Caco-2 (cell line): ENCODE results near the gene TTLL7. TPM values are rescaled to one million over a fixed set of nuclear protein-coding genes. Genes with fewer than 3 reads are reported as not detected.

Experiments
- BruUV-seq: library from RNA; stranded (reverse); fragments of 400-500 nt; replicated peaks from 2 replicates; lab custom pipeline; 2021; lab: Mats Ljungman, UMichigan
- CTCF ChIA-PET: fragments of 300-600 bp; sonication (Branson Sonifier 250); formaldehyde crosslinking; loops from one replicate; lab custom pipeline; 2022; ENCODE audit warnings: antibody characterized with exemption; lab: Charles Lee
- POLR2A ChIA-PET: fragments of 300-600 bp; sonication (Branson Sonifier 250); formaldehyde crosslinking; loops from one replicate; lab custom pipeline; 2022; ENCODE audit warnings: antibody characterized with exemption; lab: Charles Lee
- DNase-seq, 2 experiments: peaks; one replicate each; pipeline versions ENCODE4 v3.0.0 to v3.0.0-alpha.2; 2020 to 2022
- H3K27me3 ChIP-seq: replicated peaks from 2 replicates; pipeline ENCODE4 v1.6.0; 2011; ENCODE audit warnings: low read length; ENCODE audit not compliant: control insufficient read depth, insufficient read depth
- H3K36me3 ChIP-seq: 2 replicates; pipeline ENCODE4 v1.5.1; 2011; ENCODE audit warnings: low read length; ENCODE audit not compliant: control insufficient read depth, insufficient read depth
- H3K4me1 ChIP-seq: fragments of 250-450 bp; sonication (Bioruptor Pico); 2 replicates; pipeline ENCODE4 v1.5.1; 2020; ENCODE audit warnings: mild to moderate bottlenecking
- H3K4me3 ChIP-seq: 2 replicates; pipeline ENCODE4 v1.5.1; 2011; ENCODE audit warnings: low read depth, mild to moderate bottlenecking, control low read depth, low read length
- H3K9me3 ChIP-seq: fragments of 250-450 bp; sonication (Bioruptor Pico); 2 replicates; pipeline ENCODE4 v1.5.1; 2020; ENCODE audit warnings: mild to moderate bottlenecking, moderate library complexity
- H3K27ac Mint-ChIP-seq: one replicate; pipeline ENCODE4 v1.8.0; 2022; ENCODE audit warnings: mixed read lengths; ENCODE audit not compliant: unreplicated experiment
- H3K27me3 Mint-ChIP-seq: one replicate; pipeline ENCODE4 v1.8.0; 2022; ENCODE audit warnings: mixed read lengths; ENCODE audit not compliant: insufficient read depth, unreplicated experiment
- H3K36me3 Mint-ChIP-seq: one replicate; pipeline ENCODE4 v1.8.0; 2022; ENCODE audit warnings: mild to moderate bottlenecking, mixed read lengths; ENCODE audit not compliant: insufficient read depth, unreplicated experiment
- H3K4me1 Mint-ChIP-seq: one replicate; pipeline ENCODE4 v1.8.0; 2022; ENCODE audit warnings: low read depth, mixed read lengths; ENCODE audit not compliant: unreplicated experiment
- H3K4me3 Mint-ChIP-seq: one replicate; pipeline ENCODE4 v1.8.0; 2022; ENCODE audit warnings: mild to moderate bottlenecking, moderate library complexity, mixed read lengths; ENCODE audit not compliant: unreplicated experiment
- H3K9me3 Mint-ChIP-seq: one replicate; pipeline ENCODE4 v1.8.0; 2022; ENCODE audit warnings: mixed read lengths; ENCODE audit not compliant: unreplicated experiment
- intact Hi-C: fragments of 100-400 bp; cut with micrococcal nuclease; formaldehyde crosslinking; loops from one replicate; pipeline ENCODE4 v1.10.0; 2022; ENCODE audit not compliant: unreplicated experiment
- total RNA-seq: library from RNA; stranded (reverse); gene quantifications from 2 replicates; pipeline ENCODE4 v1.2.3, GENCODE V29; 2022
- TF ChIP-seq, protein P1 (sequence below), 2 experiments: fragments of 200-600 bp in 1 of 2; IDR thresholded peaks; 1 replicate in 1 of 2; 2 replicates in 1 of 2; pipeline versions ENCODE4 v1.5.1 to v1.8.0; 2011 to 2022; ENCODE audit warnings: antibody characterized with exemption in 1 of 2, control low read depth in 1 of 2, inconsistent platforms in 1 of 2, low read depth in 1 of 2, low read length in 1 of 2, mild to moderate bottlenecking in 1 of 2, moderate library complexity in 1 of 2; ENCODE audit not compliant: insufficient read depth in 1 of 2, severe bottlenecking in 1 of 2, unreplicated experiment in 1 of 2

Gene TTLL7
- total RNA-seq, 1 experiment from 2014 or later: 0.75 TPM

DNA sequence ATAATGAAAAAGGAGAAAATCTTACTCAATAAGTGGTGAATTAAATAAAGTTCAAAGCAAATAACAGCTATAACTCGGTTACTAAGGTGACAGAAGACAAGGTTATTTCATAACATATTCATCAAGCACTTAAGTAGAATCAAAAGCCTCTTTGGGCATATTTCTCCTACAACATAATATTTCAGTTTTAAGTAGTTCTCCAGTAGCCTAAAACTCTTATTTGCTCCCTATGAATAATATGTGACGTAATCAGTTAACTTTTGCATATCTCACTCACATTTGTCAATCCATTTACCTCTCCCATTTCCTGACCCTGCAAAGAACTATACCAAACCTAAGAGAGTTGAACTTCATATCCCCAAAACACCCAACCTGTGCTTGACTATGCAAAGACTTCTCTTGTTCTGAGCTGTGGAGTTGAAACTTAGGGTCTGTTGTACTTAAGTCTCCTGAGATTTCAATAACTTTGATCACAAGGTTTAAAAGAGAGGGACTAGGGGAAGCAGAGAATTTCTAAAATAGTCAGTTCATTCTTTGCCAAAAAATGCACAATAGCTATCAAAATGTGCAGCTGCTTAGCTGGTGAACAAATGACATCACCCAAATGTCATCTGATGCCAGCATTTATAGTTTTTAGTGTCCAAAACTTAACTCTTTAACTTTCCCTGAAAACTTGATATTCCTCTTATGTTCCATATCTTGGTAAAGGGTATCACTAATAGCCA, 37.2 kb downstream of the TTLL7 start:
- Mint-ChIP-seq H3K27ac (no peak overlapping the region), H3K27me3 (no peaks in the 10 kb centered on the region), H3K9me3 (no peaks in the 10 kb centered on the region), H3K4me1 (peaks cover 6% of the 10 kb centered on the region), H3K36me3 (no peaks in the 10 kb centered on the region), H3K4me3 (no peak overlapping the region)
- Histone ChIP-seq H3K36me3 (no peaks in the 10 kb centered on the region), H3K4me3 (no peak overlapping the region), H3K4me1 (no peaks in the 10 kb centered on the region), H3K9me3 (no peaks in the 10 kb centered on the region), H3K27me3 (no peaks in the 10 kb centered on the region)
- ChIA-PET POLR2A (no interaction called here), CTCF (no interaction called here)
- TF ChIP-seq, protein P1, sequence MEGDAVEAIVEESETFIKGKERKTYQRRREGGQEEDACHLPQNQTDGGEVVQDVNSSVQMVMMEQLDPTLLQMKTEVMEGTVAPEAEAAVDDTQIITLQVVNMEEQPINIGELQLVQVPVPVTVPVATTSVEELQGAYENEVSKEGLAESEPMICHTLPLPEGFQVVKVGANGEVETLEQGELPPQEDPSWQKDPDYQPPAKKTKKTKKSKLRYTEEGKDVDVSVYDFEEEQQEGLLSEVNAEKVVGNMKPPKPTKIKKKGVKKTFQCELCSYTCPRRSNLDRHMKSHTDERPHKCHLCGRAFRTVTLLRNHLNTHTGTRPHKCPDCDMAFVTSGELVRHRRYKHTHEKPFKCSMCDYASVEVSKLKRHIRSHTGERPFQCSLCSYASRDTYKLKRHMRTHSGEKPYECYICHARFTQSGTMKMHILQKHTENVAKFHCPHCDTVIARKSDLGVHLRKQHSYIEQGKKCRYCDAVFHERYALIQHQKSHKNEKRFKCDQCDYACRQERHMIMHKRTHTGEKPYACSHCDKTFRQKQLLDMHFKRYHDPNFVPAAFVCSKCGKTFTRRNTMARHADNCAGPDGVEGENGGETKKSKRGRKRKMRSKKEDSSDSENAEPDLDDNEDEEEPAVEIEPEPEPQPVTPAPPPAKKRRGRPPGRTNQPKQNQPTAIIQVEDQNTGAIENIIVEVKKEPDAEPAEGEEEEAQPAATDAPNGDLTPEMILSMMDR (IDR thresholded peaks at IDR 0.05; ENCODE audit: insufficient read depth in 1 of 2, low read depth in 1 of 2, low read length in 1 of 2, severe bottlenecking in 1 of 2, unreplicated experiment in 1 of 2): no peak
- intact Hi-C loops: no loop called here
- no peak for DNase-seq
- BruUV-seq: no TSS peak

DNA sequence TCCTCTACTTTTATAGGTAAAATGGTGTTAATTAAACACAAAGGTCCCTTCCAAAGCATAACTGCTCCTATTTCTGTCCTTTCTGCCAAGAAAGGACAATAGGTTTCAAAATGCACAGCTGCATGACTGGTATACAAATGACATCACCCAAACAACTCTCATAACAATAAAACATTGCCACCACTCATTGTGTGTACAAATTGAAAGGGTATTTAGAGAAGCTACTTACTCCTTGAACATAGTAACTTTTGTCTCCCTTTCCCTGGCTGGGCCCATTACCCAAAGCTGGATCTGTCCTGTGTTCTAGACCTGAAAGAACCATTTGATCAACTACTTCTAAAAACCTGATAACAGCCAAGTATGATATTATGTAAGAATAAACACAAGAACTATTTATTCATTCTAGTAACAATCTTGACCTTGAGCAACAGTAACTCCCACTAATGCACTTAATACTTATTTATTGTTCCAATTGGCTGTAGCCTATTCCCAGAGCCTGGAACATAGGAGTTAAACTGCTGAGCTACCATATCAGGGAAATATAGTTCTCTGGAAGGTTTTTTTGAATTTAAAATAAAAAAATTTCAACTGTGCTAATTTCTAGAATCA, 38.2 kb downstream of the TTLL7 start:
- no peaks in the 10 kb centered on the region for H3K9me3 Mint-ChIP-seq
- no peak overlapping the region for H3K27ac Mint-ChIP-seq
- Histone ChIP-seq H3K4me1 (no peaks in the 10 kb centered on the region), H3K9me3 (no peaks in the 10 kb centered on the region), H3K27me3 (no peaks in the 10 kb centered on the region), H3K4me3 (no peak overlapping the region), H3K36me3 (no peaks in the 10 kb centered on the region)
- intact Hi-C loops: no loop called here
- no peak for DNase-seq
- CTCF ChIA-PET: no interaction called here
- POLR2A ChIA-PET: no interaction called here
- H3K27me3 Mint-ChIP-seq: no peaks in the 10 kb centered on the region
- no peaks in the 10 kb centered on the region for H3K36me3 Mint-ChIP-seq
- no TSS peak for BruUV-seq
- peaks cover 6% of the 10 kb centered on the region for H3K4me1 Mint-ChIP-seq
- TF ChIP-seq, protein P1 (IDR thresholded peaks at IDR 0.05; ENCODE audit: insufficient read depth in 1 of 2, low read depth in 1 of 2, low read length in 1 of 2, severe bottlenecking in 1 of 2, unreplicated experiment in 1 of 2): no peak
- no peak overlapping the region for H3K4me3 Mint-ChIP-seq

DNA sequence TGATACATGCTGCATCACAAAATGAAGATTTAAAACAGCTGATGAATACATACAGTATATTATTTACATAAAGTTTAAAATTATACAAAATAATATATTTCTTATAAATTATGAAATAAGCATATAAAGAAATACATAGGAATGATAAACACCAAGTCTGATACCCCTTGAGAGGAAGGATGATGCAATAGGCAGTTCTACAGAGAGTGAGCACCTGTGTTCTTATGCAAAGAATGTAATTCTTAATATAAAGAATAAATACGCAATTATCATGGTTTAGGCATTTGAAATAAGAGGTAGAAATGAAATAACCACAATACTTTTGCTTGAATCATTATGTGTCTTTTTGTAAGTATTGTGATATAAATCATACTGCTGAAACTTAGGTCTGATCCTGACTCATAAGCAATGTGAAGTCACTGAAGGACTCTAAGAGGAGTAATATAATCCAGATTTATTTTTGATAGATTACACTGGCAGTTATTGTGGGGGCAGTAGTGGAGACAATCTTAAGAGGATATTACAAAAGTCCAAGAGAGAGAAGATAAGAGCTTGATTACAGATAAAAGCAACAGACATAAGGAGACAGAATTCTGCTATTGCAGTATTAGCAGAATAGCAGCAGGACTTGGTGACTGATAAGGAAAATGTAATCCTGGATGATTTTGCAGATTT, 39.0 kb downstream of the TTLL7 start:
- Mint-ChIP-seq H3K27me3 (no peaks in the 10 kb centered on the region), H3K27ac (no peak overlapping the region), H3K4me3 (no peak overlapping the region), H3K36me3 (no peaks in the 10 kb centered on the region), H3K9me3 (no peaks in the 10 kb centered on the region), H3K4me1 (peaks cover 6% of the 10 kb centered on the region)
- Histone ChIP-seq H3K27me3 (no peaks in the 10 kb centered on the region), H3K4me1 (no peaks in the 10 kb centered on the region), H3K36me3 (no peaks in the 10 kb centered on the region), H3K4me3 (no peak overlapping the region), H3K9me3 (no peaks in the 10 kb centered on the region)
- ChIA-PET POLR2A (no interaction called here), CTCF (no interaction called here)
- no peak for DNase-seq
- intact Hi-C loops: no loop called here
- TF ChIP-seq, protein P1 (IDR thresholded peaks at IDR 0.05; ENCODE audit: insufficient read depth in 1 of 2, low read depth in 1 of 2, low read length in 1 of 2, severe bottlenecking in 1 of 2, unreplicated experiment in 1 of 2): no peak
- no TSS peak for BruUV-seq
